Suppressor macrophage treated with lipopolysaccharide for 4 hours (primary cell): ENCODE data around the gene LGALS3.

Source experiments
- DNase-seq: peaks from one replicate; pipeline ENCODE4 v3.0.0-alpha.2; 2020

The LGALS3 gene

DNA sequence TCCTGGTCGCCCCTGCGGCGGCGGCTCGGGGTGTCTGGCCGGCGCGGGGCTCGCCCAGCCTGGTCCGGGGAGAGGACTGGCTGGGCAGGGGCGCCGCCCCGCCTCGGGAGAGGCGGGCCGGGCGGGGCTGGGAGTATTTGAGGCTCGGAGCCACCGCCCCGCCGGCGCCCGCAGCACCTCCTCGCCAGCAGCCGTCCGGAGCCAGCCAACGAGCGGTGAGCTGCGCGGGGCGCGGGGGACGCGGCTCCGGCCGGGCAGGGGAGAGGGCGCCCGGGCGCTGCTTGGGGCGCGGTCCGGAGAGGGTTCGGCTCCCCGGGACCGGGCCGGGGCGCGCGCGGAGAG, at the start of gene LGALS3:
Gene LGALS3 (plus strand): TSS at position 167 of the 342 bp plus-strand sequence. CDS start 8,122 bp downstream, outside the sequence.
- DNase-seq = peak; percentile 92

DNA sequence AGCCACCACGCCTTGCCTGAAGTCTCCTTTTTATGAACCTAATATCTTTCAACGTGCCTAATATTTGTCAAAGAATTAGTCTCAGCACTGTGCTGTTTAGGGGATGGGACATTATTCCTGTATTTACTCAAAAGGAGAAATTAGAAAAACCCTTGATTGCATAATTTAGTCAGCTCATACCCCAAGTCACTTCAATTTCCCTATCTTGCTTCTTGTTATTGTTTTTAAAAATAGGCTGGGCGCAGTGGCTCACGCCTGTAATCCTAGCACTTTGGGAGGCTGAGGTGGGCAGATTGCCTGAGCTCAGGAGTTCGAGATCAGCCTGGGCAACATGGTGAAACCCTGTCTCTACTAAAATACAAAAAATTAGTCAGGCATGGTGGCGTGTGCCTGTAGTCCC, 49.1 kb upstream of the LGALS3 start:
- DNase-seq = peak; percentile 86

- DNase-seq = peak; percentile 82
Observed at GRCh38 chr14:55084401-55085059, 44.5 kb upstream of the LGALS3 start.

- DNase-seq = no peak
Observed at GRCh38 chr14:55085060-55085660, 43.9 kb upstream of the LGALS3 start.

GRCh38 chr14:55086938-55087337, 42.1 kb upstream of the LGALS3 start:
- DNase-seq = no peak

- DNase-seq = no peak
Observed at GRCh38 chr14:55088356-55088755, 40.7 kb upstream of the LGALS3 start.

DNA sequence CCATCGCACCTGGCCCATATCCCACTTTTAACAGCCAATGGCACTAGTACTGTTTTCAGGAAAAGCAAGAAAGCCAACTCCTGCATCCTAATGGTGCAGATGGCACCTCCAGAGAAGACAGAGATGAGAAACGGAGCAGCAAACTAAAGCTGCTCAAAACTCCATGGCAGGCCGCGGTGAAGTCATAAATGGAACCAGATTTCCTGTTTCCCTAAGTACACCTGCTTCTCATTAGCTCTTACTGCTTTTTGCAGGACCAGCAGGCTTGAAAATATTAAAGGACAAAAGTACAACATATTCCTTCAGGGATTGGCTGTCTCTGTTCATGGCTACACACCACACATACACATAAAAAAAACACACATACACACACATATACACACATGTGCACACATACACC, 36.7 kb upstream of the LGALS3 start:
- DNase-seq = no peak

DNA sequence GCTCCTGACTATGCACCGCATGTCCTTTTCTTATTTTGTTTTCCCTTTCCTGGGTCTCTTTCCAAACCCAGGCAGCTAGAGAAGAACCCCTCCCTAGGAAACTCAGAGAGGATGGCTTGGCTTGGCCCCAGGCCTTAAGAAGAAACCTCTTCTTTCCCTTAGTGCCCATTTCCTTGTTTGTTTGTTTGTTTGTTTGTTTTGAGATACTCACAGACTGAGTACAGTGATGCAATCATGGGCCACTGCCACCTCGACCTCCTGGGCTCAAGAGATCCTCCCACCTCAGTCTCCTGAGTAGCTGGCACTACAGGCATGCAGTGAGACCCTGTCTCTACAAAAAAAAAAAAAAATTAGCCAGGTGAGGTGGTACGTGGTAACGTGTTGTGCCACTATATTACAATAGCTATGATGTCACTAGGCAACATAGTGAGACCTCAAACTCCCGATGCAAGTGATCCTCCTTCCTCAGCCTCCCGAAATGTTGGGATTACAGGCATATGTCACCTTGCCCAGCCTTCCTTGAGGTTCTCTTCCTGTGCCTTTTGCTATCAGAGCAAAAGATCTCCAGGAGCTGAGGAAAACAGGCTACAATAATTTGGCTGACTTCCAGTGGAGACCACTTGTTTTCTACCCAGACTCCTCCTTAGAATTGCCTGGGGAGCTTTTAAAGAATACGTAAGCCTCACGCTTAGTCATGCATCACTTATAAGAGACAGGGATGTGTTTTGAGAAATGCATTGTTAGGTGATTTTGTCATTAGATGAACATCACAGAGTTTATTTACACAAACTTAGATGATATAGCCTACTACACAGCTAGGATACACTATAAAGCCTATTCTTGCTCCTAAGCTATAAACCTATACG, 34.5 kb upstream of the LGALS3 start:
- DNase-seq = no peak

DNA sequence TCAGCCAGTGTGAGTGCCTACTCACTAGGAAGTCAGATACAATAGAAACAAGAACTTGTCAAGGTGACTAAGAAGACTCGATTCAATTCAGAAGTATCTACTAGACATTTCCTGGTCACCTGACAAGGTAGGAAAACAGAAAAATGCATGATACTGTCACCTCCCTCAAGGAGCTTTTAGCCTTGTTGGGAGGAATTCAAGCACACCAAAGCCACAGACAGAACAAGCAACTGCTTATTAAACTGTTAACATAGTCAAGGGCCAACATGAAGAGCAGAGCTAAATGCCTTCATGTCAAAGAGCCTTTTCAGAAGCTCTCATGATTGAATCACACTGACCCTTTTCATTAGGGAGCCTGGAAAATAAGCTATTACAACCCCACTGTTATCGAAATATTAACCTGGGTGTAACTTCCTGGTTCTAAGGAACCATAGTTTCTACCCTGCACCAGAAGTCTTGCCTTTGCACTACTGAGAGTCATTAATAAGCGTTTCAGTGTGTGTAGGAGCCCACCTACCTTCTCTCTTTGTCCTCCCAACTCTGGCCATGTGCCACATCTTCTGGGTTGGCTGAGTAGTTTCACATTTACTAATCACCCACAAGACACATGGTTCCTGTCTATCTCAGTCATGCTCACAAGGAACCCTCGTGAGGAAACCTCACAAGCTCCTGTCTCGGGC, 31.0 kb upstream of the LGALS3 start:
- DNase-seq = peak; percentile 96

- DNase-seq = no peak
Observed at GRCh38 chr14:55098561-55098898, 30.5 kb upstream of the LGALS3 start.

DNA sequence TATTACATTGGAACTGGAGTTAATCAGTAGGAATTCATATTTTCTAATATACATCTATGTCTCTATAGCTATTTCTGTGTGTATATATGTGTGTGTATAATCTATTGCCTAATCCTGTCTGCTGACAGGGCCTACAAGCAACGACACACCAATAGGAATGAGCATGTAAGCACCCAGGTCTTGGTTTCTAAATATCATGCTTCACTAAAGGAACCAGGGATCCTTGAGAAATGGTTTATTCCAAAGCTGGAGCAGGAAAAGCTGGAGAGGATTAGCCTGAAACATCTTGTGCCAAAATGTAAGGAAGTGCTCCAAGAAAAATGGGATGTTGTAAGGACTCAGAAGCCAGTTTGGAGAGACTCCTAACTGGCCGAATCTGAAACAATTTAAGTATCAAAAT, 29.3 kb upstream of the LGALS3 start:
- peak; percentile 53 for DNase-seq

GRCh38 chr14:55101698-55102097, 27.4 kb upstream of the LGALS3 start:
- no peak for DNase-seq

GRCh38 chr14:55102141-55102621, 26.9 kb upstream of the LGALS3 start:
- DNase-seq = peak; percentile 89

DNA sequence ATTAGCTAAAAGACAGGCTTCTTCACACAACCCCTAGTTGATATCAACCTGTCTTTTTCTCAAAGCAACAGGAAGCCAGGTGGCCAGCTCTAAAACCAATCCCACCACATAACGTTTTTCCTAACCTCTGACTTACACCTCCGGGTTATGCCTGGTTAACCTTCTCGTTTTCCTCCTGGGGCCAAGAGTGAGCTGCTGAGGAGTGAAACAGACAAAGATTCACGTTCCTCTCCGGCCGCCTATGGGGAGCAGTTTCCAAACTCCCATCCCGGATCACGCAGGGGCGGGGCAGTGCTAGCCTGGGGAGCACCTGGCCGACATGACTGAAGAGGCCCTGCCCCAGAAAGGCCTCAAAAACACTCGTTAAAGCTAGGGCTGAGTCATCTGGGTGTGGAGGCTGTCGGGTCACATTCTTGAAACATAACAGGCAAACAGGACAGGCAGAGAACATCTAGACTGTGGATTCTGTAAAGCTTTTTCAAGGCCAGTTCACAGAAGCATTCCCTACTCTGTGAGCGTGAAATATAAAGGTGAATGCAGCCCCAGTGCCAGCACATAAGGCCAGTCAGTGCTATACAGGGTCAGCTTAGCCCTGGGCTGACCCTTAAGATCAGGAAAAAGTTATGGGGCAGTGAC, 25.9 kb upstream of the LGALS3 start:
- peak; percentile 63 for DNase-seq

DNA sequence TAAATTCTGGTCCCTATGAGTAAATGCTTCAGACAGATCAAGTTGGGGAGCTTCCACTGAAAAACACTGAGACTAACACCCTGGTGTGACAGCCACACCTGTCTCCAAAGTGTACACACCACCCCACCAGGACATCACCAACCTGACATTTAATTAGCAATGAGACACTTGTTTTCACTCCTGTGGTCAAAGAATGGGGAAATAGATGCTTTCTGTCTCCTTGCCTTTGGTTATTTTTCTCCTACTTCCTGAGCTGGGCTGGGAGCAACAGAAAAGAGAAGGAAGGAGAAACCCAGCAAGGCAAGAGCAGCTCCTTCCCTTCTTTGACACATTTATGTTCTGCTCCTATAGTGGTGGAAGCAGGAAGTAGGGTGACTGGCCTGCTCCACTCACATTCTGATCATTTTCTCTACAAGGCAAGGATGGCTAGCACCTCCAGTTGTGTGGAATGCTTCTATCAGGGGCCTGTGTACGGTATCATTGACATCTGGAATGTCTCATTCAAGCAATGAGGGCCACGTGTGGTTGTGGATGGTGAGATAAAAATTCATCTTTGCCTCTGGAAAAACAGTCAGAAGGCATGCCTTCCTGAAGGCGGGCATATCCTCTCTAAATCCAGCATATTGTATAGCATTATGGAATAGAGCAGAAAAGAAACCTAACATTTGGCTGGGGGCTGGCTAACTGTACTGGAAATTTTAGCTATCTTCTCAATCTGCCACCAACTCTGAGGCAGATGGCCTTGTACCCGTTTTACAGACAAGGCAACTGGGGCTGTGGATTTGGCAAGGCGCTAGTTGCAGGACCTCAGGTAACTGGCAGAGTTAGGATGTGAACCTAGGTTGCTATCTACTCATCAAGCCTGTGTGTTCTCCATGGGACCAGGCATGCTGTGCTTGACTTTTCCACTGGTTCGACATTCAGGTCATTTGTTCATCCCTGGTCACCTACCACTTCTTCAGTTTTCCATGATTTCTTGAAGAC, 24.8 kb upstream of the LGALS3 start:
- DNase-seq = peak; percentile 66

DNA sequence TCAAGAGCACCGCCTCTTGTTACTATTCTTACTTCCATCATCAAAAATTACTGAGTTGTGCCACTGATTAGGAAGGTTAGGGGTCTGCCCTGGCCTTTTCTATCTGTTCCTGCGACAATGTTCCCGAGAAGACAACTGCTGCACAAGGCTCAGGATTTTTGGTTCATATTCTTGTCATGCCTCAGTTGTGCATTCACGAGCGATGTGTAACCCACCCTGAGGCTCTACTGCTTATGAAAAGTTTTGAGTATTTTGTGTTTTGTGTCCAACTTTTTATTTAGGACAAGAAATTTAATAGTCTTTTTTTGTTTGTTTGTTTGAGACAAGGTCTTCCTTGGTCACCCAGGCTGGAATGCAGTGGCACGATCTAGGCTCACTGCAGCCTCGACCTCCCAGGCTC, 23.1 kb upstream of the LGALS3 start:
- no peak for DNase-seq

DNA sequence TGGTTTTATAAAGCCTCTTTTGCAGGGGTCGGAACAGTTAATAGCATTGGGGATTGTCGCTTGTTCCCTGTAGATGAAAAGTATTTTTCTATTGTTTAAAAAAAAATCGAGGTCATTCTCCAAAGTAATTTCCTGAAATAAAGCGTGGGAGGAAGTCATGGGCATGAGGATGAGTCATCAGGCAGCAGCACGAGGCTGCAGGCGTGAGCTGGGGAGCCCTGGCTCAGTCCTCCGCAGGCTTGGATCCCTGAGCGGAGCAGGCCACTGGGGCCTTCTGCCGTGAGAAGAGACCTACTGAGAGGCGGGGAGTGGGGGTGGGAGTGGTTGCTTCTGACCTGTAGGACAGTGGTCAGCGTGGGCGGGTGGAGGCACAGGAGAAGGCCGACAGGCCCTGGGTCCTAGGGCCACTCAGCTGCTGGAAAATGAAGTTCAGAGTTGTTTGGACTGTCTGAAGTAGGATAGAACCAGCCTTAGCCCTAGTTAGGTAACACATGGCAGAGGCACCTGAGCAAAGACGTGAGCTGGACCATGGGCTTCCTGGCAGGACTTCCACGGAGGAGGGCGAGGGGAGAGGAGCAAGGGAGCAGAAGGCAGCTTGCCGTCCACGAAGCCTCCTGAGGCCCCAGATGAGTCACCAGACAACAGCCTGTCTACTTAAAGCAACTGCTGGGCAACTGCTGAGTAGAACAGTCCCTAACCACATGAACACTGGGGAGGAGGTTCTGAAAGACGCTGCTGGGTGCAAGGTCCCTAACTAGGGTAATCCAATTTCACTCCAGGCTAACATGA, 21.1 kb upstream of the LGALS3 start:
- DNase-seq = peak; percentile 96

DNA sequence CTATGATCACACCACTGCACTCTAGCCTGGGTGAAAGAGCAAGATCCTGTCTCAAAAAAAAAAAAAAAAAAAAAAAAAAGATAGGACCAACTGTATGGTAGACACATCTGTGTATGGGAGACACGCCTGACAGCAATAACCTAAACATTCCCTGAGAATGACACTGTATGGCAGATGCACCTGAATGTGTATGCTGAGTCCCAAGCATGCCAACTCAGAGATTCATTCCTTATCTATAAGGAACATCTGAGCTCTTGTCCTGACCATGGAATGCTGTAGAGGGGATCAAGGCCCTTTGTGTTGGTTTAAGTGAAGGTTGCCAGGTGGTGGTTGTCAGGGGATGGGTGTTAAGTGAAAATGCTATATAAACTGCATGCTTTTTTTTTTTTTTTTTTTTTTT, 19.2 kb upstream of the LGALS3 start:
- no peak for DNase-seq

DNA sequence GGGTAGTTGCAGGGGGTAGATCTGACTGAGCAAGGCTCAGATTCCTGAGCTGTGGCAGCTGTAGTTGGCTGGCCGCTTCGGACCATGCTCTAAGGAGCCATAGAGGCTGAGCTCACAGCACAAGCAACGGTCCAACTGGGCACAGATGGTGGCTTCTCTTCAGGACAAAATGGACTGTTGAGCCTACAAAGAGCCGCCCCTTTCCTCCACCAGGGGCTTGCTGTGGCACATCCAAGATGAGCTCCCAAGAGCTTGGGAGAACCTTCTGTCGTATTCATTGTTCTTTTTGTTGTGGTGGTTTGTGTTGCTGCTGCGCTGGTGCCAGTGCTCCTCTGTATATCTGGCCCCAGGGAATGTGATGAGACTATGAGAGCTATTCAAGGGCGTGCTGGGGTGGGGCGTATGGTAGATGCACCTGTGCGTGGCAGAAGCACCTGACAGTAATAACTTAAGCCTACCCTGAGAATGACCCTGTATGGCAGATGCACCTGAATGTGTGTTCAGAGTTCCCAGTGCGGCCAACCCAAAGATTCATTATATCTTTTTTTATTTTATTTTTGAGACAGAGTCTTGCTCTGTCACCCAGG, 17.8 kb upstream of the LGALS3 start:
- DNase-seq = no peak

DNA sequence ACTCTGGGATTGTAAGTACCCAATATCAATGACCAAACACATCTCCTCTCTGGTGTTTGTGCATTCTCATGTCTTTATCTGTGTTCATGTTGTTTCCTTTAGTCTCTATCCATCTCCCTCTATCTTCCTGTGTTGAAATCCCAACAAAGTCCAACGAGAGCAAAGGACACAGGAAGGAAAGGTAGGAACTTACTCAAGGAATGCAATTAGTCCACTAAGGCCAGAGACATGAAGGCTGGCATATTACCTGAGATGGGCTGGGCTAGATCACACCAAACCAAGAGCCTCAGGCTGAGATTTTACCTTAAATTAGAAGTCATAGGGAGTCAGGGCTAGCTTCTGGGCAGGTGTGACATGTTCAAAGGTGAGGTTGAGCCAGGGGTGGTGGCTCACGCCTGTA, 14.3 kb upstream of the LGALS3 start:
- DNase-seq = no peak
